Renal cortical epithelial cell (primary cell): ENCODE measurements around the gene STARD9. TPM values are rescaled to one million over a fixed set of nuclear protein-coding genes. Genes with fewer than 3 reads are reported as not detected.
A peak's percentile ranks its signal among the peaks of the same experiment; 100 is the strongest.
"Not testable (repeated sequence)": the region's sequence is repeated elsewhere in the genome, so short reads cannot be mapped to it uniquely, and the experiment has no call there.

ENCODE experiments used
- DNase-seq: peaks from one replicate; pipeline ENCODE4 v3.0.0-alpha.2; 2011; ENCODE audit warnings: low read depth
- total RNA-seq: library from RNA; depleted of rRNA; stranded (reverse); fragments of >200 nt; gene quantifications from 2 replicates; pipeline ENCODE4 v1.2.3, GENCODE V29; 2014

The STARD9 gene
- total RNA-seq, 1 donor from 2014 or later: 11.3 TPM

DNA sequence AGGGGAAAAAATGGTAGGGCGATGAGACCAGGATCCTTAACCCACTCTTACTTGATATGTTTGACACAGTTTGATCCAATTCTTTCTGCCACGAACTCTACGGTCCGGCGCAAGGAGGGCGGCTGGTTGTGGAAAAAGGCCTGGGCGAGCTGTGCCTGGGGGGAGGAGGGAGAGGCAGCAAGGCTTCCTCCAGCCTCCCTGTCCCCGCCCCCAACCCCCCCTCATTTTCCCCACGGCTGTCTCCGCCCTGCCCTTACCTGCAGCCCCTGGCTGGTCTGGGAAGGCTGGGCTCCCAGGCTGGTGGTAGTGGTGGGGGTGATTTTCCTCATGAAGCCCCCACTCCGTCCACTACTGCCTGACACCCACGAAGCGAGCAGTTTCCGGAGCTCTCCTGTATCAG, 153.6 kb downstream of the STARD9 start:
- no peak for DNase-seq

GRCh38 chr15:42729409-42729808, 154.0 kb downstream of the STARD9 start:
- no peak for DNase-seq

DNA sequence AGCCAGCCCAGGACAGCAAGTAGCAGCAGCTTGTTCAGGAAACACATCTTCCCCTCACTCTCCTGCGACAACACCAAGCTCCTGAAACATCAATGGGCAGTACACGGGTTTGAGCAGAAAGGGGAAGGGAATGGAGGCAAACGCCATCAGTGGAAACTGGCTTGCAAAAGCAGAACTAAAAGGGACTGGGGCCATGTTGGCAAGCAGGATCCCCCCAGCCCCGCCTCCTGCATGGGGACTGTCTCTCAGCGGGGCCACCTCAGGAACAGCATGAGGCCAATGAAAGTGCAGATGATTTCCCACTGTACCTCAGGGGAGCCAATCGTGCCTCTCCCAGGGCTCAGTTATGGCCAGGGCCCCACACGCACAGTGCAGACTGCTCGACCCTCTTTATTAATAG, 154.7 kb downstream of the STARD9 start:
- no peak for DNase-seq

DNA sequence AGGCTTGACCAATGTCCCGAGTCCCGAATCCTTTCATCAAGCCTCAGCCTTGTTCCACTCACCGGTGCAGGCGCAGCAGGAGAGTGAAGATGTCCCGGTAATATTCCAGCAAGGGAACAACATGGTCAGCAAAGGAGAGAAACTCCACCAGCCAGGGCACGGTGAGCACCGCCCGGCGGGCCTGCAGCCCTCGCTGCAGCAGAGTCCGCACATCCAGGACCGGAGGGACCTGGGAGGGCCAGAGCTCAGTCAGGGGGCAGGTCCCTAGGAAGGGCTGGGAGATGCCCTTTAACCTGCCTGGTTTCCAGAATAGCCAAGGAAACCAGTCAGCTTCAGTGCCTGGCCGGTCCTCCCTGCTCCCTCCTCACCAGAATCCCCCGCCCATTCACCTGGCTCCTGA, 155.1 kb downstream of the STARD9 start:
- no peak for DNase-seq

GRCh38 chr15:42731461-42731860, 156.1 kb downstream of the STARD9 start:
- no peak for DNase-seq

- no peak for DNase-seq
Measured at GRCh38 chr15:42732095-42732827, 156.9 kb downstream of the STARD9 start.

GRCh38 chr15:42733027-42733426, 157.6 kb downstream of the STARD9 start:
- no peak for DNase-seq

DNA sequence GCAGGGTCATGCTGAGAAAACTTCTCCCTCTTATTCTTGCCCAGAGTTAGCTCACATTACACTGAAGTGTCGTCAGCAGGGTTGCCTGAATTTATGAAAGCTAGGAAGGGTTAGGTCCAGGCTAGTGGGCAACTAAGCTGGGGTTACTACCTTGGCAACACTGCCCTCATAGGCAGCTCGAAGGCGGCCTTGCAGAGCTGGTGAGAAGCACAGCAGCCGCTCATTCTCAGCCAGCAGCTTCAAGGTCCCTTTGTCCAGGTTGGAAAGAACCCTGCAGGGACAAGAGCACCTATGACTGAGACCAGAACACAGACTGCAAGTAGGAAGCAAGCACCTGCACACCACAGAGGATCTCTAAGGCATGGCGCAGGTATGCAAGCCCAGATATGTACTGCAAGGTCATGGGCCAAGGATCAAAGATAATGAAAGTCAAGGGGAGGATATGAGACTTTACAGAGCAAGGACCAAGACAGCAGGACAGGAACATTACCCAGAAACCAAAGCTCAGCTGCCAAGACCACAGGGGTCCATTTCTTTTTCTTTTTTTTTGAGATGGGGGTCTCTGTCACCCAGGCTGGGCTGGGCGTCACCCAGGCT, 158.8 kb downstream of the STARD9 start:
- DNase-seq: no peak

- DNase-seq: no peak
Measured at GRCh38 chr15:42735382-42736165, 160.2 kb downstream of the STARD9 start.

DNA sequence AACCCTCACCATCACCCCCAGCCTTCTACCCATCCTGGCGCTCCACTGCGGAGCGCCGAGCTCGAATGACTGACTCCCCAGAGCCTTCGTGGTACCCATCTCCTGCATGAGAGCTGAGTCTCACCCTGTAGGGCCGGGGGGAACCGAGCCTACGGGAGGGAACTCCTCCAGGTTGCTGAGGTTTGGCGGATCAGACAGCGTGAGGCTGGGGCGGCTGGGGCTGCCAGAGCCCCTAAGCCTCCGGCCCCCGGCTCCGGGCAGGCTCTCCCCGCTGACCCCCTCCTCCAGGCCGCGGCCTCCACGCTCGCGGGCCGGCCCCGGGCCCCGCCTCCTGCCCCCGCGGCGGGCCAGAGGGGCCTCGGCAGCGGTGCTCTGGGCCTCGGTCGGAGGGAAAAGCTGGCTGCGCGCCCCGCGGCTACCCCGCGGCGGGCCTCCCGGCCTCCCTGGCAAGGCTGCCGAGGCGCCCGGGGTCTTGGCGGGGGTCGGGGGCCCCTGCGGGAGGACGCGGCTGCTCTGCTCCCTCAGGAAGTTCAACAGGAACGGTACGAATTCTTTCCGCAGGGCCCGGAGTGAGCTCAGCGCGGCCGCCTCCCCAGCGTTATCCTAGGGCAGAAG, 160.9 kb downstream of the STARD9 start:
- DNase-seq: no peak

- peak; percentile 56 for DNase-seq
Measured at GRCh38 chr15:42736793-42737528, 161.6 kb downstream of the STARD9 start, which contains the start of gene CDAN1. TSS of gene CDAN1 (minus strand) at chr15:42737128. CDS start at chr15:42737102, 26 bp downstream.

DNA sequence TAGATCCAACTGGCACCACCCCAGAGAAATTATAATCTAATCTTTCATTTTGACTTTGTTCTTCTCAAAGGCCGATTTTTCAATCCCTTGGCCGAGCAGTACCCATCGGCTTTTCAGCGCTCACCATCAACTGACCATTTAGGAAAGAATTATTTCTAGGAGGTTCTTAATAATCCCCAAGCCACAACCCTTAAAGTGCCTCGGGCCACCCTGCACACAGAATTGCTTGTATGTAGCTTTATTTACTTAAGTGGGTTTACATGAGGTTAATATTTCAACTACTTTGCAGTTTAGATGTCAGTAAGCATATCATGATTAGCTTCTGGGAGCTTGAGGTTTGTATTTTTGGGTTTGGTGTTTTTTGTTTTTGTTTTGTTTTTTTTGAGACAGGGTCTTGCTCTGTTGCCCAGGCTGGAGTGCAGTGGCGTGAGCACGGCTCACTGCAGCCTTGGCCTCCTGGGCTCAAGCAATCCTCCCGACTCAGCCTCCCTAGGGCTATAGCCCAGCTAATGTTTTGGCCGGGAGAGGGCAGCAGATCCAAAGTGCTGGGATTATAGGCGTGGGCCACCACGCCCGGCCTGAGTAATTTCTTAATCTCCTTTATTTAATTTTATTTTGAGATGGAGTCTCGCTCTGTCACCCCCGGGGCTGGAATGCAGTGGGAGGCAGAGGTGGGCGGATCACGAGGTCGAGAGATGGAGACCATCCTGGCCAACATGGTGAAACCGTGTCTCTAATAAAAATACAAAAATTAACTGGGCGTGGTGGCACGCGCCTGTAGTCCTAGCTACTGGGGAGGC, 162.3 kb downstream of the STARD9 start:
- DNase-seq: peak; percentile 41

DNA sequence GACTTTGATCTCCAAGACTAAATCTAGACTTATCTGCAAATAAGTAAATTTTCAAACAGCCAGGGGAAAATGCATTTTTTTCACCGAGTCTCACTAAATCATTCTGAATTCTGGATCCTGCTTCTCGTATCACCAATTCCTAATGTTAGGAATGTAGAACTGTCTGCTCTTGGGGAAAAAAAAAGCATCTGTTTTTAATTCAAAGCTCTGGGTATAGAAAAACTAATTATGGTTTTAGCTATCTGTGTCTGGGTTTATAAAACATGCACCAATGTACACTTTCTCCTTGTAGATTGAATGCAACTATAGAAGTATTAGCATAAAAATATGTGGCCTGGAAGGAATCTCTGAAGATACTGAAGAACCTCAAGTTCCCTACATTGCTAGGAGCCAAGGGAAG, 166.3 kb downstream of the STARD9 start:
- no peak for DNase-seq

DNA sequence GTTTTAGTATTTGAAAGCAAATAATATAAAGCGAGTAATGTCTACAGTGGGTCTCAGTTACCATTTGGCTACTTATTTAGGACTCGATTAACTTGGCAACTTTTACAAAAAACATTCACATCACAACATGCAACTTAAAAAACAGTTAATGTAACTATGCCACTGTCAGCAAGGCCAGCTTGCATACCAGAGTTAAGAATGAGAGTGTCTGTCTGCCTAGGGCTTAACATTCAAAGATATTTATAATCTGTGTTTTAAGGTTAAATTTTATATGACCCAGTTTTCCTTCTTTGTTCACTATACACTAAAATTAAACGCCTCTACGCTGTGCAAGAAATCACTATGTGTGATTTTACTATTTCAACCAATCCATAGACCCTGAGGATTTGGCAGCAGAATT, 166.7 kb downstream of the STARD9 start:
- DNase-seq: no peak

- no peak for DNase-seq
Measured at GRCh38 chr15:42744195-42744594, 168.8 kb downstream of the STARD9 start.

DNA sequence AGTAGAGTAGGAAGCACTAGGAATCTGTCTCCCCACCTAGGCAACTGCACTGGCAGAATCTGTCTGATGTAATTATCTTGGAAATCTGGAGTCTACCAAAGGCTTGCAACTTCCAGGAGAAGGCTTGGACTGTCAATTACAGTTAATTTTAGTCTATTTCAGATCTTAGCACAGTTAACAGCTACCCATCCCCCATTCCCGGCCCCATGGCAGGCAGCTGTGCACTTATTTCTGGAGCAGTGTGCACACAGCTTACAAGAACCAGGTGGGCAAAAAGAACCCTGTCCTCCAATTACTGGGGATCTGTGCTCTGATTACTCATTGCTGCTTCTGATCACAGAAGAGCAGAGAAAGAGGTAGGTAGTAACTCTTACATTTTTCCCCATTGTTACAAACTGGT, 173.9 kb downstream of the STARD9 start:
- no peak for DNase-seq

DNA sequence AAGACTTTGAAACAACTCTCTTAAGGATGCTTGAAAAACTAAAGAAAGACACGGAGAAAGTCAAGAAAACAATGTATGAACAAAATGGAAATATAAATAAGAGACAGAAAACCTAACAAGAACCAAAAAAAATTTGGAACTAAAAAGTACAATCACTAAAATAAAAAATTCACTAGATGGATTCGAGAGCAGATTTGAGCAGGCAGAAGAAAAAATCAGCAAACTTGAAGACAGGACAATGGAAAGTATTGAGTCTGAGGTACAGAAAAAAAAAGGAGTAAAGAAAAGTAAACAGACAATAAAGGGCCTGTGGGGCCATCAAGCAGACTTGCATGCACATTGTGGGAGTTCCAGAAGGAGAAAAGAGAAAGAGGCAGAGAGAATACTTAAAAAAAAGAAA, 174.9 kb downstream of the STARD9 start:
- no peak for DNase-seq

- no peak for DNase-seq
Measured at GRCh38 chr15:42759093-42759492, 183.7 kb downstream of the STARD9 start.

- no peak for DNase-seq
Measured at GRCh38 chr15:42760759-42761158, 185.4 kb downstream of the STARD9 start.

GRCh38 chr15:42761813-42762212, 186.4 kb downstream of the STARD9 start:
- DNase-seq: not testable (repeated sequence)
